ENCODE results near the gene RHBDL2. TPM values are rescaled to one million over a fixed set of nuclear protein-coding genes. Genes with fewer than 3 reads are reported as not detected.

The RHBDL2 gene
- total RNA-seq, 1 experiment from 2014 or later, result 36.9 TPM

DNA sequence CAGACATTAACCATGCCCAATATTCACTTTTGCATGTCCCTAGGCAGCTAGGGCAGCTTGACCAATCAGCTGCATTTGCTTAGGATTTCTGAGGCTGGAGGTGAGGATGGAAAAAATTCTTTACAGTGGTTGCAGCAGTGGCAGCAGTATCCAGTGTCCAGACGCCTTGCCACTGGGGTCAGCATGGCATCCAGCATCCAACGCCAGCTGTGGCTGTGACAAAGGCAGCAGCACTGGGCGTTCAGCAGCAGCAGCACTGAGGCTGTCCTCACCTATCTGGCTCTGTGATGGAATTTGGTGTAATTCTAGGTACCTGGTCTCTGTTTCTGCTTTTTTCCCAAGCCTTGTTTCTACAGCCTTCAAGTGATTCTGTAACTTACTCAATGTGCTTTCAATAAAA lies 15.5 kb downstream of the RHBDL2 start:
- no peak for TF ChIP-seq EZH2 (IDR thresholded peaks at IDR 0.05; ENCODE audit: low read depth)
- TF ChIP-seq, protein P1, sequence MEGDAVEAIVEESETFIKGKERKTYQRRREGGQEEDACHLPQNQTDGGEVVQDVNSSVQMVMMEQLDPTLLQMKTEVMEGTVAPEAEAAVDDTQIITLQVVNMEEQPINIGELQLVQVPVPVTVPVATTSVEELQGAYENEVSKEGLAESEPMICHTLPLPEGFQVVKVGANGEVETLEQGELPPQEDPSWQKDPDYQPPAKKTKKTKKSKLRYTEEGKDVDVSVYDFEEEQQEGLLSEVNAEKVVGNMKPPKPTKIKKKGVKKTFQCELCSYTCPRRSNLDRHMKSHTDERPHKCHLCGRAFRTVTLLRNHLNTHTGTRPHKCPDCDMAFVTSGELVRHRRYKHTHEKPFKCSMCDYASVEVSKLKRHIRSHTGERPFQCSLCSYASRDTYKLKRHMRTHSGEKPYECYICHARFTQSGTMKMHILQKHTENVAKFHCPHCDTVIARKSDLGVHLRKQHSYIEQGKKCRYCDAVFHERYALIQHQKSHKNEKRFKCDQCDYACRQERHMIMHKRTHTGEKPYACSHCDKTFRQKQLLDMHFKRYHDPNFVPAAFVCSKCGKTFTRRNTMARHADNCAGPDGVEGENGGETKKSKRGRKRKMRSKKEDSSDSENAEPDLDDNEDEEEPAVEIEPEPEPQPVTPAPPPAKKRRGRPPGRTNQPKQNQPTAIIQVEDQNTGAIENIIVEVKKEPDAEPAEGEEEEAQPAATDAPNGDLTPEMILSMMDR (conservative IDR thresholded peaks at IDR 0.05), result no peak

DNA sequence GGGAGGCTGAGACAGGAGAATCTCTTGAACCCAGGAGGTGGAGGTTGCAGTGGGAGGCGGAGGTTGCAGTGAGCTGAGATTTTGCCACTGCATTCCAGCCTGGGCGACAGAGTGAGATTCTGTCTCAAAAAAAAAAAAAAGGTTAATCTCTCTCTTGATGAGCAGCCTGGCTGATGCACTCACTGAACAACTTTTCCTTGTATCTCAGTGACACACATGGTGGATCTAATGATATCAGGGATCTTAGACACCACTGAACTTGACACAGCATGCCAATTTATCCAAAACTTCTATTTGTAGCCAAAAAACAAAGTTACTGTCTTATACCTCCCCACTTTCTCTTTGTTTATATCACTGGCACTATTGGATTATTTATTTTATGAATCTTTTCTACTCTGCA lies 16.2 kb downstream of the RHBDL2 start:
- Histone ChIP-seq H3K9me2 (ENCODE audit: insufficient read depth) (no peaks in the 10 kb centered on the region), H3K4me3 (no peak overlapping the region), H3F3A (ENCODE audit: insufficient read depth, low read depth) (0 out of 2 replicates have a peak, but pooled peaks cover 3% of the 10 kb centered on the region), H3K4me2 (no peak overlapping the region), H3K9me3 (ENCODE audit: insufficient read depth, low read depth) (no peaks in the 10 kb centered on the region), H3K4me1 (replicated peaks; ENCODE audit: insufficient read depth) (no peaks in the 10 kb centered on the region), H3K27me3 (ENCODE audit: insufficient read depth, low read depth) (no peaks in the 10 kb centered on the region), H4K20me1 (ENCODE audit: insufficient read depth) (no peaks in the 10 kb centered on the region), H3K27ac (no peak overlapping the region), H3K79me2 (ENCODE audit: low read depth) (no peaks in the 10 kb centered on the region), H2AFZ (no peak overlapping the region), H3K36me3 (ENCODE audit: low read depth) (no peaks in the 10 kb centered on the region)
- DNase-seq, result no peak
- TF ChIP-seq, protein P1 (conservative IDR thresholded peaks at IDR 0.05), result no peak
- TF ChIP-seq EZH2 (IDR thresholded peaks at IDR 0.05; ENCODE audit: low read depth), result no peak
- POLR2A ChIA-PET (ENCODE audit: unreplicated experiment), result no interaction called here
- CTCF ChIA-PET, result no interaction called here
- intact Hi-C loops (cut with micrococcal nuclease; ENCODE audit: unreplicated experiment), result no loop called here
- no TSS peak for BruUV-seq (replicated peaks)

More for the DNA sequence above, 15.5 kb downstream of the RHBDL2 start:
- H3K4me2 ChIP-seq, result no peak overlapping the region
- no peak overlapping the region for H3K27ac ChIP-seq
- no peaks in the 10 kb centered on the region for H3K79me2 ChIP-seq (ENCODE audit: low read depth)
- no TSS peak for BruUV-seq (replicated peaks)
- 0 out of 2 replicates have a peak, but pooled peaks cover 3% of the 10 kb centered on the region for H3F3A ChIP-seq (ENCODE audit: insufficient read depth, low read depth)
- H3K9me2 ChIP-seq (ENCODE audit: insufficient read depth), result no peaks in the 10 kb centered on the region
- H3K4me3 ChIP-seq, result no peak overlapping the region
- no peaks in the 10 kb centered on the region for H3K4me1 ChIP-seq (replicated peaks; ENCODE audit: insufficient read depth)
- no peak for DNase-seq
- no peaks in the 10 kb centered on the region for H3K9me3 ChIP-seq (ENCODE audit: insufficient read depth, low read depth)
- ChIA-PET POLR2A (ENCODE audit: unreplicated experiment) (no interaction called here), CTCF (no interaction called here)
- H4K20me1 ChIP-seq (ENCODE audit: insufficient read depth), result no peaks in the 10 kb centered on the region
- no peaks in the 10 kb centered on the region for H3K27me3 ChIP-seq (ENCODE audit: insufficient read depth, low read depth)
- intact Hi-C loops (cut with micrococcal nuclease; ENCODE audit: unreplicated experiment), result no loop called here
- no peak overlapping the region for H2AFZ ChIP-seq
- H3K36me3 ChIP-seq (ENCODE audit: low read depth), result no peaks in the 10 kb centered on the region

DNA sequence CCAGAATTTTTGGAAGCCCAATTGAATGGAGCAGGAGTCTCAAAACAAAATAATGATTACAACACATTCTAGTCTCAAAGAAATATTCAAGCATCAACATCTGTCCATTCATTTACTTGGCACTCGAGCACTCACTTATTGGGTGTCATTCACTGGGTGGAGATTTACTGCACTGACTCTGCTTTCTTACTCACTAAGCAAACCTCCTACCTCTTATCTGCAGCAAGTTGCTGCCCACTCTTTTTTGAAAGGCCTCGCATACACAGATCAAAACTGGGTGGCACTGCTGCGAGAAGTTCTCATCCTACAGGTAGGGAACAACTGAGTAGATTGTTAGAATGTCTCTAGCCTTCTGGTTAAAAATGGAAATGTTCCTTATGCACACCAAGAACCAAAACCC lies 18.0 kb downstream of the RHBDL2 start:
- Histone ChIP-seq H3K4me3 (no peak overlapping the region), H3K9me3 (ENCODE audit: insufficient read depth, low read depth) (no peaks in the 10 kb centered on the region), H3K4me2 (no peak overlapping the region), H3K79me2 (ENCODE audit: low read depth) (no peaks in the 10 kb centered on the region), H4K20me1 (ENCODE audit: insufficient read depth) (no peaks in the 10 kb centered on the region), H3K36me3 (ENCODE audit: low read depth) (no peaks in the 10 kb centered on the region), H2AFZ (no peak overlapping the region), H3K27me3 (ENCODE audit: insufficient read depth, low read depth) (no peaks in the 10 kb centered on the region), H3K9me2 (ENCODE audit: insufficient read depth) (no peaks in the 10 kb centered on the region), H3K27ac (no peak overlapping the region), H3K4me1 (replicated peaks; ENCODE audit: insufficient read depth) (no peaks in the 10 kb centered on the region), H3F3A (ENCODE audit: insufficient read depth, low read depth) (0 out of 2 replicates have a peak, but pooled peaks cover 3% of the 10 kb centered on the region)
- intact Hi-C loops (cut with micrococcal nuclease; ENCODE audit: unreplicated experiment), result no loop called here
- BruUV-seq (replicated peaks), result no TSS peak
- no peak for TF ChIP-seq EZH2 (IDR thresholded peaks at IDR 0.05; ENCODE audit: low read depth)
- TF ChIP-seq, protein P1 (conservative IDR thresholded peaks at IDR 0.05), result no peak
- ChIA-PET POLR2A (ENCODE audit: unreplicated experiment) (no interaction called here), CTCF (no interaction called here)
- no peak for DNase-seq
